IMR-90 (cell line): ENCODE measurements around the gene MOV10. TPM values are rescaled to one million over a fixed set of nuclear protein-coding genes. Genes with fewer than 3 reads are reported as not detected.
A peak's percentile ranks its signal among the peaks of the same experiment; 100 is the strongest.

Source experiments
- ATAC-seq: fragments of 200-7000 bp; cut with Tn5 transposase; 2 replicates; pipeline ENCODE4 v1.9.1; 2020; ENCODE audit warnings: low read depth, mild to moderate bottlenecking, moderate library complexity
- BruUV-seq: library from RNA; stranded (reverse); fragments of 400-500 nt; replicated peaks from 2 replicates; lab custom pipeline; 2021; lab: Mats Ljungman, UMichigan
- CTCF ChIA-PET: fragments of 300-600 bp; formaldehyde crosslinking; extraction: SDS; loops from one replicate; lab custom pipeline; 2021; ENCODE audit warnings: antibody characterized with exemption; lab: Yijun Ruan, JAX
- POLR2A ChIA-PET: fragments of 300-600 bp; sonication (Branson Sonifier 250); formaldehyde crosslinking; loops from one replicate; lab custom pipeline; 2022; ENCODE audit warnings: antibody characterized with exemption; ENCODE audit not compliant: unreplicated experiment; lab: Charles Lee
- DNase-seq: peaks from one replicate; pipeline ENCODE4 v3.0.0; 2013
- H2AFZ ChIP-seq: replicated peaks from 2 replicates; pipeline ENCODE3; 2013; ENCODE audit warnings: low read length, mild to moderate bottlenecking; ENCODE audit not compliant: poor library complexity
- H2AK5ac ChIP-seq: 2 replicates; pipeline ENCODE4 v1.6.1; 2013; ENCODE audit warnings: low read depth, low read length, inconsistent platforms
- H2AK9ac ChIP-seq: replicated peaks from 2 replicates; pipeline ENCODE3; 2013; ENCODE audit warnings: mild to moderate bottlenecking, low read depth, low read length, moderate library complexity; ENCODE audit not compliant: poor library complexity
- H2BK120ac ChIP-seq: 2 replicates; pipeline ENCODE4 v1.6.1; 2013; ENCODE audit warnings: low read depth, low read length, inconsistent platforms
- H2BK15ac ChIP-seq: 3 replicates; pipeline ENCODE4 v1.6.1; 2013; ENCODE audit warnings: low read depth, low read length, inconsistent platforms
- H2BK20ac ChIP-seq: 2 replicates; pipeline ENCODE4 v1.6.1; 2013; ENCODE audit warnings: low read depth, mild to moderate bottlenecking, inconsistent platforms, low read length, moderate library complexity
- H2BK5ac ChIP-seq: 2 replicates; pipeline ENCODE4 v1.6.1; 2013; ENCODE audit warnings: mild to moderate bottlenecking, low read depth, low read length, inconsistent platforms; ENCODE audit not compliant: poor library complexity, severe bottlenecking
- H3K14ac ChIP-seq: replicated peaks from 2 replicates; pipeline ENCODE4 v1.6.1; 2013; ENCODE audit warnings: low read depth, low read length, inconsistent platforms
- H3K18ac ChIP-seq: 2 replicates; pipeline ENCODE4 v1.6.1; 2013; ENCODE audit warnings: low read depth, low read length, control low read depth
- H3K23ac ChIP-seq: 2 replicates; pipeline ENCODE4 v1.6.1; 2013; ENCODE audit warnings: low read depth, low read length, inconsistent platforms
- H3K27ac ChIP-seq: 2 replicates; pipeline ENCODE4 v1.5.1; 2013; ENCODE audit warnings: mild to moderate bottlenecking, control low read depth, low read length; ENCODE audit not compliant: insufficient read depth
- H3K27me3 ChIP-seq: 2 replicates; pipeline ENCODE4 v1.6.1; 2013; ENCODE audit warnings: low read length; ENCODE audit not compliant: control insufficient read depth, insufficient read depth
- H3K36me3 ChIP-seq: 2 replicates; pipeline ENCODE4 v1.6.1; 2013; ENCODE audit warnings: low read length, mixed read lengths; ENCODE audit not compliant: control insufficient read depth, insufficient read depth
- H3K4ac ChIP-seq: 2 replicates; pipeline ENCODE4 v1.6.1; 2013; ENCODE audit warnings: low read depth, low read length, inconsistent platforms
- H3K4me1 ChIP-seq: 2 replicates; pipeline ENCODE4 v1.6.1; 2013; ENCODE audit warnings: low read length, mixed read lengths; ENCODE audit not compliant: control insufficient read depth, insufficient read depth
- H3K4me2 ChIP-seq: 2 replicates; pipeline ENCODE4 v1.6.1; 2013; ENCODE audit warnings: low read depth, mild to moderate bottlenecking, control low read depth, low read length, moderate library complexity
- H3K4me3 ChIP-seq: 2 replicates; pipeline ENCODE4 v1.5.1; 2013; ENCODE audit warnings: low read depth, mild to moderate bottlenecking, control low read depth, low read length, moderate library complexity; ENCODE audit not compliant: insufficient read depth
- H3K56ac ChIP-seq: 2 replicates; pipeline ENCODE4 v1.6.1; 2013; ENCODE audit warnings: low read length, inconsistent platforms; ENCODE audit not compliant: insufficient read depth; ENCODE audit errors: extremely low read depth
- H3K79me1 ChIP-seq, 2 experiments: 2 replicates each; pipeline ENCODE4 v1.6.1; 2013; ENCODE audit warnings: low read length in 2 of 2, inconsistent platforms in 1 of 2, low read depth in 1 of 2
- H3K9ac ChIP-seq: 2 replicates; pipeline ENCODE4 v1.6.1; 2013; ENCODE audit warnings: low read depth, low read length, control low read depth
- H3K9me1 ChIP-seq: 2 replicates; pipeline ENCODE4 v1.6.1; 2013; ENCODE audit warnings: low read length, inconsistent platforms; ENCODE audit not compliant: insufficient read depth
- H3K9me3 ChIP-seq: 2 replicates; pipeline ENCODE4 v1.6.1; 2013; ENCODE audit warnings: low read length; ENCODE audit not compliant: control insufficient read depth, insufficient read depth
- H4K20me1 ChIP-seq: 2 replicates; pipeline ENCODE4 v1.6.1; 2013; ENCODE audit warnings: low read length, inconsistent platforms; ENCODE audit not compliant: insufficient read depth
- H4K5ac ChIP-seq: 2 replicates; pipeline ENCODE4 v1.6.1; 2013; ENCODE audit warnings: mild to moderate bottlenecking, low read depth, low read length, control low read depth
- H4K8ac ChIP-seq, 2 experiments: 2 replicates each; pipeline ENCODE4 v1.6.1; 2013; ENCODE audit warnings: low read depth in 2 of 2, low read length in 2 of 2, control low read depth in 1 of 2, inconsistent platforms in 1 of 2
- H4K91ac ChIP-seq: 2 replicates; pipeline ENCODE4 v1.6.1; 2013; ENCODE audit warnings: low read depth, low read length, inconsistent platforms; ENCODE audit not compliant: insufficient read depth
- MXI1 ChIP-seq: IDR thresholded peaks from 2 replicates; pipeline ENCODE4 v1.6.1; 2012; ENCODE audit warnings: low read depth, mild to moderate bottlenecking, low read length, moderate library complexity, borderline replicate concordance
- NFE2L2 ChIP-seq: fragments of 150-350 bp; IDR thresholded peaks from 2 replicates; pipeline ENCODE4 v1.6.1; 2016; ENCODE audit warnings: low read depth, mild to moderate bottlenecking, low read length
- POLR2A ChIP-seq: IDR thresholded peaks from 2 replicates; pipeline ENCODE4 v1.6.1; 2012; ENCODE audit warnings: mild to moderate bottlenecking, low read depth, low read length
- RAD21 ChIP-seq: IDR thresholded peaks from 2 replicates; pipeline ENCODE4 v1.6.1; 2012; ENCODE audit warnings: low read length, improper control_type of control experiment
- RCOR1 ChIP-seq: IDR thresholded peaks from 2 replicates; pipeline ENCODE4 v1.6.1; 2012; ENCODE audit warnings: mild to moderate bottlenecking, low read length, improper control_type of control experiment; ENCODE audit not compliant: insufficient replicate concordance
- WGBS, 2 experiments: methylation state at CpG; one replicate each; pipeline versions ENCODE4 v1.1.5 to v1.1.7; 2013; ENCODE audit warnings: missing lambda C conversion rate in 2 of 2; ENCODE audit not compliant: insufficient read length in 1 of 2; ENCODE audit errors: extremely low coverage in 2 of 2; 5-methylcytosine and 5-hydroxymethylcytosine counted together
- dilution Hi-C: fragments of 300-500 bp; cut with HindIII; formaldehyde crosslinking; loops from one replicate; pipeline ENCODE4 v1.14.3; 2018; ENCODE audit warnings: low sequenced_read_pairs; ENCODE audit not compliant: unreplicated experiment
- in situ Hi-C: fragments of 300-500 bp; cut with MboI; formaldehyde crosslinking; loops from 3 replicates; pipeline ENCODE4 v1.14.3; 2019; ENCODE audit warnings: low sequenced_read_pairs, inconsistent platforms, mixed read lengths
- intact Hi-C: fragments of 100-400 bp; cut with micrococcal nuclease; formaldehyde crosslinking; loops from 2 replicates; pipeline ENCODE4 v1.10.0; 2022
- polyA plus RNA-seq, 3 experiments: library from polyadenylated mRNA; depleted of rRNA; stranded (reverse); fragments of >200 nt; gene quantifications; 2 replicates each; pipeline ENCODE4 v1.2.3, GENCODE V29; 2012; ENCODE audit warnings: low replicate concordance in 1 of 3
- total RNA-seq: library from RNA; depleted of rRNA; stranded (reverse); fragments of >200 nt; gene quantifications from 2 replicates; pipeline ENCODE4 v1.2.3, GENCODE V29; 2012
- TF ChIP-seq, protein P1 (sequence below): fragments of 150-350 bp; IDR thresholded peaks from 2 replicates; pipeline ENCODE4 v1.6.1; 2016; ENCODE audit warnings: low read depth, mild to moderate bottlenecking, low read length, moderate library complexity, borderline replicate concordance
- TF ChIP-seq, protein P2 (sequence below): fragments of 150-350 bp; IDR thresholded peaks from 2 replicates; pipeline ENCODE4 v1.6.1; 2017; ENCODE audit warnings: mild to moderate bottlenecking, antibody characterized with exemption, low read length, low read depth

The MOV10 gene
- total and polyA plus RNA-seq, 2 of the 4 experiments (the other 2 are of a cell fraction) = 36.7 to 103 TPM

DNA sequence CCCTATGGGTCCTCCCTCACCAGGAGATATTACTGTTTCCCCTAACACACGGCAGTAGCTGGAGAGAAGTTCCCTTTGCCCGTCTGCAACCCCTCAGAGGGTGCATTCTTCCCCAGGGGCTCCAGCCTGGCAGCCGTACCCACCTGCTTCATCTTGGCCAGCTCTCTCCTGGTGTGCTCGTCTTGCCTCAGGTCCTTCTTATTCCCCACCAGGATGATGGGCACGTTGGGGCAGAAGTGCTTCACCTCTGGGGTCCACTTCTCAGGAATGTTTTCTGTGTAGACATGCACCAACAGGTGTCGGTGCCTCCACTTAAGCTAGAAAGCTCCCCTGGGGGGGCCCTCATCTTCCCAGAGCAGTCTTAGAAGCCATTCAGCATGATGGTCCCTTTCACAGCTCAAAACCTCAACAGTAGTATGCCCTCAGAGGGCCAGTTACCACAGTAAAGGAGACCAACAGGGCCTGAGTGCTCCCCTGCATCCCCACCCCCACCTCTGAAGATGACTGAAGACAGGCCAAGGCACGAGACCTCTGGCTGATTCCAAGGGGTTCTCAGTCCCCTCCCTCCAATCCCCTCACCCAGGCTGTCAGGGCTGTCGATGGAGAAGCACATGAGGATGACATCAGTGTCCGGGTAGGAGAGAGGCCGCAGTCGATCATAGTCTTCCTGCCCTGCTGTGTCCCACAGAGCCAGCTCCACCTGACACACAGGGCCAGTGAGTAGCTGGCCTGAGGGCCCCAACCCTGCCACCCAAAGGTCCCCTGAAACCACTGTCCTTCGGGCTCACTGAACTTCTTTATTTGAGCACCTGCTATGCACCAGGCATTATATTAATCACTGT, 28.2 kb downstream of the MOV10 start:
- Histone ChIP-seq H3K4ac (no peak overlapping the region; the same call in 1 of the 2 replicates), H3K4me3 (no peak overlapping the region), H3K36me3 (peaks cover 47% of the 10 kb centered on the region), H2AK9ac (no peak overlapping the region), H3K4me2 (no peak overlapping the region), H4K8ac (no peak overlapping the region), H3K27me3 (no peaks in the 10 kb centered on the region), H2AK5ac (no peak overlapping the region), H3K79me1 (peaks cover 9 to 71% of the 10 kb centered on the region in 2 experiments; a peak in 3 of 4 replicates), H3K9ac (no peak overlapping the region), H2AFZ (no peak overlapping the region), H2BK20ac (no peak overlapping the region), H4K20me1 (peaks cover 51% of the 10 kb centered on the region), H2BK5ac (no peak overlapping the region), H3K9me3 (no peaks in the 10 kb centered on the region), H3K9me1 (peaks cover 20% of the 10 kb centered on the region), H2BK120ac (no peak overlapping the region), H3K14ac (no peak overlapping the region; the same call in 1 of the 2 replicates), H3K56ac (no peak overlapping the region), H3K18ac (no peak overlapping the region), H3K23ac (peak overlapping the region; percentile 17), H4K91ac (no peak overlapping the region), H2BK15ac (no peak overlapping the region), H4K5ac (no peak overlapping the region), H3K27ac (no peak overlapping the region), H3K4me1 (peaks cover 34% of the 10 kb centered on the region)
- 72% methylated on average over 5 of the region's 12 CpGs; no CpG with 5 or more reads in 1 of the 2 experiments for WGBS, 2 experiments
- dilution Hi-C loops = no loop called here
- DNase-seq (no peak), ATAC-seq (no peak)
- ChIA-PET POLR2A (interaction anchor here (0.7 kb wide), 1 partner anchor 308 kb away, joined by 3 read pairs; no protein-coding TSS in a partner anchor), CTCF (interaction anchor here (0.9 to 1.1 kb wide), 2 partner anchors 29 to 312 kb away, joined by 4 to 5 read pairs; partner anchors contain the start of gene MOV10)
- no TSS peak for BruUV-seq
- in situ Hi-C loops = loop anchor here (10.0 to 25.0 kb wide), 2 partner anchors 198 to 985 kb away; partner anchors contain the start of gene WNT2B
- intact Hi-C loops = loop anchor here (10.0 kb wide), 1 partner anchor 238 kb away; no protein-coding TSS in a partner anchor
- no peak for TF ChIP-seq RCOR1
- no peak for TF ChIP-seq RAD21
- TF ChIP-seq MXI1 = no peak
- TF ChIP-seq, protein P1, sequence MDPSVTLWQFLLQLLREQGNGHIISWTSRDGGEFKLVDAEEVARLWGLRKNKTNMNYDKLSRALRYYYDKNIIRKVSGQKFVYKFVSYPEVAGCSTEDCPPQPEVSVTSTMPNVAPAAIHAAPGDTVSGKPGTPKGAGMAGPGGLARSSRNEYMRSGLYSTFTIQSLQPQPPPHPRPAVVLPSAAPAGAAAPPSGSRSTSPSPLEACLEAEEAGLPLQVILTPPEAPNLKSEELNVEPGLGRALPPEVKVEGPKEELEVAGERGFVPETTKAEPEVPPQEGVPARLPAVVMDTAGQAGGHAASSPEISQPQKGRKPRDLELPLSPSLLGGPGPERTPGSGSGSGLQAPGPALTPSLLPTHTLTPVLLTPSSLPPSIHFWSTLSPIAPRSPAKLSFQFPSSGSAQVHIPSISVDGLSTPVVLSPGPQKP = no peak
- no peak for TF ChIP-seq NFE2L2
- no peak for TF ChIP-seq POLR2A
- TF ChIP-seq, protein P2, sequence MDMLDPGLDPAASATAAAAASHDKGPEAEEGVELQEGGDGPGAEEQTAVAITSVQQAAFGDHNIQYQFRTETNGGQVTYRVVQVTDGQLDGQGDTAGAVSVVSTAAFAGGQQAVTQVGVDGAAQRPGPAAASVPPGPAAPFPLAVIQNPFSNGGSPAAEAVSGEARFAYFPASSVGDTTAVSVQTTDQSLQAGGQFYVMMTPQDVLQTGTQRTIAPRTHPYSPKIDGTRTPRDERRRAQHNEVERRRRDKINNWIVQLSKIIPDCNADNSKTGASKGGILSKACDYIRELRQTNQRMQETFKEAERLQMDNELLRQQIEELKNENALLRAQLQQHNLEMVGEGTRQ = no peak
